C4-2B (cell line): ENCODE measurements around the gene SLC25A21.

Experiments used
- ZFX ChIP-seq: fragments of 450-650 bp; IDR thresholded peaks from 2 replicates; pipeline ENCODE4 v1.6.1; 2017
- TF ChIP-seq, protein P1 (sequence below): fragments of 450-650 bp; conservative IDR thresholded peaks from 2 replicates; pipeline ENCODE4 v1.5.1; 2017; ENCODE audit warnings: mild to moderate bottlenecking

DNA sequence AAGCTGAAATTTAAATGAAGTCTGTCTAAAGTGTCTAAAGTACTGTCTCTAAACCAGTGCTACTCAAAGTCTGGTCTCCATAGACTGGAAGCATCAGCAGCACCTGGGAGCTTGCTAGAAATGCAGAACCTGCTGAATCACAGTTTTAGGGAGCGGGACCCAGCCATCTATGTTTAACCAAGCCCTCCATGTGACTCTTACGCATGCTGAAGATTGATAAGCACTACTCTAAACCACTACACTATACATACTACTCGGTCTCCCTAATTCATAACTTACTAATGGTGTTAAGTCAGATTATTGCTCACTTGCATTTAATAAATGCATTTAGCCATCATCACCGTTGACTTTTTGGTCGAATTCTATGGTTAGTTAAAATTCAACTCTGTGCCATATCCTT, 88.8 kb downstream of the SLC25A21 start:
- TF ChIP-seq ZFX: no peak
- TF ChIP-seq, protein P1, sequence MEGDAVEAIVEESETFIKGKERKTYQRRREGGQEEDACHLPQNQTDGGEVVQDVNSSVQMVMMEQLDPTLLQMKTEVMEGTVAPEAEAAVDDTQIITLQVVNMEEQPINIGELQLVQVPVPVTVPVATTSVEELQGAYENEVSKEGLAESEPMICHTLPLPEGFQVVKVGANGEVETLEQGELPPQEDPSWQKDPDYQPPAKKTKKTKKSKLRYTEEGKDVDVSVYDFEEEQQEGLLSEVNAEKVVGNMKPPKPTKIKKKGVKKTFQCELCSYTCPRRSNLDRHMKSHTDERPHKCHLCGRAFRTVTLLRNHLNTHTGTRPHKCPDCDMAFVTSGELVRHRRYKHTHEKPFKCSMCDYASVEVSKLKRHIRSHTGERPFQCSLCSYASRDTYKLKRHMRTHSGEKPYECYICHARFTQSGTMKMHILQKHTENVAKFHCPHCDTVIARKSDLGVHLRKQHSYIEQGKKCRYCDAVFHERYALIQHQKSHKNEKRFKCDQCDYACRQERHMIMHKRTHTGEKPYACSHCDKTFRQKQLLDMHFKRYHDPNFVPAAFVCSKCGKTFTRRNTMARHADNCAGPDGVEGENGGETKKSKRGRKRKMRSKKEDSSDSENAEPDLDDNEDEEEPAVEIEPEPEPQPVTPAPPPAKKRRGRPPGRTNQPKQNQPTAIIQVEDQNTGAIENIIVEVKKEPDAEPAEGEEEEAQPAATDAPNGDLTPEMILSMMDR: no peak
